Kasumi-1 (cell line): Measurements from ENCODE around the gene ASB2.

ENCODE experiments used
- DNase-seq, 2 experiments: peaks; one replicate each; lab custom pipeline; 2025; lab: John Stamatoyannopoulos, UW

ASB2 gene

GRCh38 chr14:93976477-93977057, at the start of gene ASB2:
Gene ASB2 (minus strand): TSS chr14:93976570. CDS start chr14:93964539, 12,031 bp downstream.
- DNase-seq = peak; percentile 47 to 50

- DNase-seq = no peak
These were observed 49.4 kb upstream of the ASB2 start for GRCh38 chr14:94025720-94026119.

- DNase-seq = no peak
These were observed 48.2 kb upstream of the ASB2 start for GRCh38 chr14:94024549-94024948.

DNA sequence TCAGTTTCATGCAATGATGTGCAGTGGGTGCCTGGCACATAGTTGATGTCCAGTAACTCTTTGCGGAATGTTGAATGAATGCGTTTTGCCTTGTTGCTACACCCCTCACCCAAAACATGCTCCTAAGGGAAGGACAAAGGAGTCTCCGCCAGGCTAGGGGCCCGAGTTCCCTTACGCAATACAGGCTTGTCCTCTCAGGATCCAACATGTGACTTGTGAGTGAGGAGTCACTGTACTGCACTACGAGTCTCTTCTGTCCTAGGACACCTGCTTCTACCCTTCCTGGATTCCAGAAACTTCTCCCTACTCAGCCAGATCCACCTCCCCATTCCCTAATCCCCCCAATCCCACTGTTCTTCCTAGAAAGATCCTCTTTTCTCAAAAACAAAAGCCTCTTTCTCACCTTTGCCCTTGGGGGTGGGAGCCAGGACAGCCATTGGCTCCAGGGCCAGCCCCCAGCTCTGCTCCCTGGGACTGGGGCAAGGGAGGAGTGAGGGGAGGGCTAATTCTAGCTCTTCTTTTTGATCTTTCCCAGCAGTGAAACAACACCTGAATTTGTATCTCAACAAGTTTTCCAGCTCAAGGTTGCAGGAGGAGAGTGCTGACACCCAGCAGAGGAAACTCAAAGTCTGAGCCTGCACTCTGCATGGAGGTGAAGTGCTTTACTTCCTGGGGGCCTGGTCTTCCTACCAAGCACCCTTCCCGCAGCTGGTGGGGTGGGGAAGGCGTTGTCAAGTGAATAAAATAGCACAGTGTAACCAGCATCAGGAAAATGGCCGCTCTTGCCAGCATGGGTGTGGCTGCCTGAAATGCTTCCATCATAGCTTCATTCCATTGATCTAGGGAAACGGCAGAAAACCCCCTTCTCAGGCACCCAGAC, 46.4 kb upstream of the ASB2 start:
- no peak for DNase-seq

- no peak for DNase-seq
These were observed 45.2 kb upstream of the ASB2 start for GRCh38 chr14:94021416-94022157.

GRCh38 chr14:94021001-94021400, 44.6 kb upstream of the ASB2 start:
- peak in 1 of 2 experiments; percentile 19 for DNase-seq

GRCh38 chr14:94020267-94020666, 43.9 kb upstream of the ASB2 start:
- no peak for DNase-seq

DNA sequence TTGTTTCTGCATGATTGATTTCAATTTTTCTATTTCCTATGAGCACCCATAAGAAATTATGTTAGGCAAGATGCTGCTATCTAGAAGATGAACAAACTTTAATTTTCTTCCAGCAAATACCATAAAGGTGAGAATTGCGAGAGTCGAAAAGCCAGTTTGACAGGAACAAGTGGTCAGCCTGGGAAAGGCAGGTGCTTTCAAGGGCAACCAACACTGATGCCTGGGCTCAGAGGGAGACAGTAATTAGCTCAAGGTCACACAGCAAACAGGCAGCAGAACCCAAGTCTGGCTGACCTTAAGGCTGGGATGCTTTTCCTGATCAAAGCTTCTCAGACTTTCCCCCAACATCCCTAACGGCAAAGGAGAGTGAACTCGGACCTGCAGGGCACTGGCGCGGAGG, 43.0 kb upstream of the ASB2 start:
- no peak for DNase-seq

DNA sequence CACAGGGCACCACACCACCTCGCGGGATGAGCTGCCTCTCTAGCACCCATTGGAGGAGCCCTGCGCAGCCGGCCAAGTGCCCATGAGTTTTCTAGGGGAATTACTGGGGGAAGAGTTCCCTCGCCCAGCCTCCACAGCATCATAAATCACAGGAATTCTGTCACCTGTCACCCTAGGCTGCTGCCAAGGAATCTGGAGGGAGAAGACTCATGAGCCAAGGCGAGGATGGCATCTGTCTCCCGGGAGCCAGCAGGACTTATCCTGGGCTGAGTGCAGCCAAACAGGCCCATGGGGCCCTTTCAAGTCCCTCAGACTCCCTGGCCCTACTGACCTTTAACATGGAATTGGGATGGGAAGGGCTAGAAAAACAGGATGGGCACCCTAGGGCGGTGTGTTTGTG, 41.9 kb upstream of the ASB2 start:
- DNase-seq = no peak

- DNase-seq = no peak
These were observed 40.1 kb upstream of the ASB2 start for GRCh38 chr14:94016446-94016976.

DNA sequence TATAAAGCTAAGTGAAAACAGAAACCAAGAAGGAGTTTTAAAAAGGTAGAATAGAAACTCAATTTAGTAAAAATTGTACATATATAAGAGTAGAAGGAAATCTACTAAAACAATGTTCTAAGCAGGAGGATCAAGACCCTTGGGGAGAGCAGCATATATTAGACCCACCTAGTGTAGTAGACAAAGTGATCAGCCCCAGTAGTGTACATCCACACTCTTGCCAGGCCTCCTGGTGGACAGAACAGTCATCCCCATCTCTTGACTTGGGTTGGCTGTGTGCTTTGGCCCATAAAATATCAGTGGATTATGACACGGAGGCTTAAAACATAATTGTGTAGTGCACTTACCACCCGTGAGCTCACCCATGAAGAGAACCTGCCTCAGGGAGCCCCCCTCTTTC, 38.9 kb upstream of the ASB2 start:
- no peak for DNase-seq

- DNase-seq = no peak
These were observed 38.0 kb upstream of the ASB2 start for GRCh38 chr14:94014382-94014781.

- DNase-seq = peak in 1 of 2 experiments; percentile 17
These were observed 35.4 kb upstream of the ASB2 start for GRCh38 chr14:94011795-94012194.

- DNase-seq = no peak
These were observed 34.3 kb upstream of the ASB2 start for GRCh38 chr14:94010625-94011024.

GRCh38 chr14:94009767-94010166, 33.4 kb upstream of the ASB2 start:
- DNase-seq = no peak

GRCh38 chr14:94008234-94008633, 31.9 kb upstream of the ASB2 start:
- DNase-seq = no peak

- peak; percentile 40 for DNase-seq
These were observed 29.1 kb upstream of the ASB2 start for GRCh38 chr14:94005324-94006073.

DNA sequence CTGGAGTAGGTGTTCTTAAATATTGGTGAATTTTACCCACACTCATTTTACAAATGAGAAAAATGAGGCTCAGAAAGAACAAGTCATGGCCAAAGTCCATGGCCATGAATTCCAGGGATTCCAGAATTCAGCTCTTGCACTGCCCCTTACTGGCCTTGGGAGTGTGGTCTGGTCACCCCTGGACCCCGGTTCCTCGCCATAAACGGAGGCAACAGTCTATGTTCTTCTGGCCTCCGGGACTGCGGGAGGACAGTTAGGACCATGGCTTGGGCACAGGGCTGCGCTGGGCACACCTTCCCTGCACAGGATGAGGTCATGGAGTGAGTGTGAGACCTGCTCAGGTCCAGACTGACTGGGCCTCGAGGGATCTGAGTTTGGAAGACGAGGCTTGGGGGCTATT, 27.6 kb upstream of the ASB2 start:
- DNase-seq = no peak

DNA sequence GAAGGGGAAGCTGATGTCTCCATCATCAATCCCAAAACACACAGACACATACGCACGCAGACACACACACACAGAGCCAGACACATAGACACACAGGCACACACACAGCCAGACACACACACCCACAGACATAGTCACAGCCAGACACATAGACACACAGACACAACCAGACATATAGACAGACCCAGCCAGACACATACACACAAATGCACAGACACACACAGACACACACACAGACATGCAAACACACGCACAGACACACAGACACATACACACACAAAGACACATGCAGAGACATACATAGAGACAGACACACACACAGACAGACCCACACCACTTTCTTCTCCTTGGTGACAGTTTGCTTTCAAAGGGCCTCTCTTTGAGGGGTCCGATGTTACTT, 27.0 kb upstream of the ASB2 start:
- no peak for DNase-seq

GRCh38 chr14:94001501-94002396, 25.4 kb upstream of the ASB2 start:
- peak; percentile 59 to 65 for DNase-seq

- no peak for DNase-seq
These were observed 24.6 kb upstream of the ASB2 start for GRCh38 chr14:94001016-94001415.
